Gastrocnemius medialis (tissue), 4 donors: ENCODE results near the gene RUNX1.

Experiments
- POLR2A ChIP-seq, 2 donors: fragments of 450-650 bp; IDR thresholded peaks; one replicate each; pipeline ENCODE4 v1.6.1; 2017; ENCODE audit warnings: antibody characterized with exemption in 2 of 2, mild to moderate bottlenecking in 2 of 2, moderate library complexity in 2 of 2
- TF ChIP-seq, protein P1 (sequence below), 5 experiments: fragments of 450-650 bp in 3 of 5; fragments of 200-600 bp in 2 of 5; sonication (generic) in 2 of 5; IDR thresholded peaks in 4 of 5; conservative IDR thresholded peaks in 1 of 5; 1 replicate in 4 of 5; 2 replicates in 1 of 5; pipeline ENCODE4 v1.5.1; 2016 to 2019; ENCODE audit warnings: antibody characterized with exemption in 5 of 5, mild to moderate bottlenecking in 3 of 5, moderate library complexity in 3 of 5

DNA sequence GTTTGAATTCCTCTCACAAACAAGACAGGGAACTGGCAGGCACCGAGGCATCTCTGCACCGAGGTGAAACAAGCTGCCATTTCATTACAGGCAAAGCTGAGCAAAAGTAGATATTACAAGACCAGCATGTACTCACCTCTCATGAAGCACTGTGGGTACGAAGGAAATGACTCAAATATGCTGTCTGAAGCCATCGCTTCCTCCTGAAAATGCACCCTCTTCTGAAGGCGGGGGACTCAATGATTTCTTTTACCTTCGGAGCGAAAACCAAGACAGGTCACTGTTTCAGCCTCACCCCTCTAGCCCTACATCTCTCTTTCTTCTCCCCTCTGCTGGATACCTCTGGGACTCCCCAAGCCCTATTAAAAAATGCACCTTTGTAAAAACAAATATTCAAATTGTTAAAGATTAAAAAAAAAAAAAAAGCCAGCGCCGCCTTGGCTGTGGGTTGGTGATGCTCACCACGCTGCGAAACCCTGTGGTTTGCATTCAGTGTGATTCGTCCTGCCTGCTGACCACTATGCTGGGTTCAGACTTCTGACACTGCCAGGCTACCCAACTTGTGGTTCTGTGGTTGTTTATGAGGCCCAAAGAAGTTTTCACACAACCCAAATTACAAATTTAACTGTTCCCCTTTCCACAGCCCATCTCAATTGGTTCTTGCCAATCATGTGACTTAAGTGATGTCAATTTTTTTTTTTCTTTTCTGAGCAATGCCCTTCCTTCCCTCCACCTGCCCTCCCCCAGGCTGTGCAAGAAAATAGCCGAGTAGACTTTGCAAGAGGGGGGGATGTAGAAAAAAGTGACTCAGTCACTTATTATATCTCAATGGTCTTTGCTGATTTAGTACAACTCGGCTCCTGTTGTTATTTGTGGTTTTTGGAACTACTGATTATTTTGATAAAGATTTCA lies at the start of gene RUNX1:
- no peak for TF ChIP-seq POLR2A (IDR thresholded peaks at IDR 0.05)
- TF ChIP-seq, protein P1, sequence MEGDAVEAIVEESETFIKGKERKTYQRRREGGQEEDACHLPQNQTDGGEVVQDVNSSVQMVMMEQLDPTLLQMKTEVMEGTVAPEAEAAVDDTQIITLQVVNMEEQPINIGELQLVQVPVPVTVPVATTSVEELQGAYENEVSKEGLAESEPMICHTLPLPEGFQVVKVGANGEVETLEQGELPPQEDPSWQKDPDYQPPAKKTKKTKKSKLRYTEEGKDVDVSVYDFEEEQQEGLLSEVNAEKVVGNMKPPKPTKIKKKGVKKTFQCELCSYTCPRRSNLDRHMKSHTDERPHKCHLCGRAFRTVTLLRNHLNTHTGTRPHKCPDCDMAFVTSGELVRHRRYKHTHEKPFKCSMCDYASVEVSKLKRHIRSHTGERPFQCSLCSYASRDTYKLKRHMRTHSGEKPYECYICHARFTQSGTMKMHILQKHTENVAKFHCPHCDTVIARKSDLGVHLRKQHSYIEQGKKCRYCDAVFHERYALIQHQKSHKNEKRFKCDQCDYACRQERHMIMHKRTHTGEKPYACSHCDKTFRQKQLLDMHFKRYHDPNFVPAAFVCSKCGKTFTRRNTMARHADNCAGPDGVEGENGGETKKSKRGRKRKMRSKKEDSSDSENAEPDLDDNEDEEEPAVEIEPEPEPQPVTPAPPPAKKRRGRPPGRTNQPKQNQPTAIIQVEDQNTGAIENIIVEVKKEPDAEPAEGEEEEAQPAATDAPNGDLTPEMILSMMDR (IDR thresholded peaks at IDR 0.05 in 4 of 5, conservative IDR thresholded peaks at IDR 0.05 in 1 of 5): no peak
